Measurements from ENCODE around the gene ENPP6. TPM values are rescaled to one million over a fixed set of nuclear protein-coding genes. Genes with fewer than 3 reads are reported as not detected.

Gene ENPP6
- total and polyA plus RNA-seq, 2 of the 13 experiments (the other 11 are each of a cell fraction or from before 2014, with no cell fraction given), result not detected

DNA sequence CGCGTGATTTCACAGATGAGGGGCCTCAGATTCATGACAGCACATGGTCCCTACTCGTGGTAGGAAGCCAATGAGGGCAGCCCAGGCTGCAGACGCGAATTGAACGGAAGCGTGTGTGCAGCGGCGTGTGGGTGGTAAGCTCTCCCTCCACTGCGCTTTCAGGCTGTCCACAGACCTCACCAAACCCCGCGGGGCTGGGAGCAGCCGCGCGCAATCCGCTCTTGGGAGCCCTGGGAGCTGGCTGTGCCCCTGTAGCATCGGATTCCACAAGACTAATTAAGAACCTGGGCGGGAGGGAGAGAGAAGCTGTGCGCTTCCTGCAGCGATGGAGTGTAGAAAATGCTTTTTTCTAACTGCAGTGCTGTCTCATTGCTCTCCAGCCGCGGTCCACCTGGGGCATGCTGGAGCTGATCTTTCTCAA, 177.7 kb downstream of the ENPP6 start (continued):
- TF ChIP-seq, protein P1, sequence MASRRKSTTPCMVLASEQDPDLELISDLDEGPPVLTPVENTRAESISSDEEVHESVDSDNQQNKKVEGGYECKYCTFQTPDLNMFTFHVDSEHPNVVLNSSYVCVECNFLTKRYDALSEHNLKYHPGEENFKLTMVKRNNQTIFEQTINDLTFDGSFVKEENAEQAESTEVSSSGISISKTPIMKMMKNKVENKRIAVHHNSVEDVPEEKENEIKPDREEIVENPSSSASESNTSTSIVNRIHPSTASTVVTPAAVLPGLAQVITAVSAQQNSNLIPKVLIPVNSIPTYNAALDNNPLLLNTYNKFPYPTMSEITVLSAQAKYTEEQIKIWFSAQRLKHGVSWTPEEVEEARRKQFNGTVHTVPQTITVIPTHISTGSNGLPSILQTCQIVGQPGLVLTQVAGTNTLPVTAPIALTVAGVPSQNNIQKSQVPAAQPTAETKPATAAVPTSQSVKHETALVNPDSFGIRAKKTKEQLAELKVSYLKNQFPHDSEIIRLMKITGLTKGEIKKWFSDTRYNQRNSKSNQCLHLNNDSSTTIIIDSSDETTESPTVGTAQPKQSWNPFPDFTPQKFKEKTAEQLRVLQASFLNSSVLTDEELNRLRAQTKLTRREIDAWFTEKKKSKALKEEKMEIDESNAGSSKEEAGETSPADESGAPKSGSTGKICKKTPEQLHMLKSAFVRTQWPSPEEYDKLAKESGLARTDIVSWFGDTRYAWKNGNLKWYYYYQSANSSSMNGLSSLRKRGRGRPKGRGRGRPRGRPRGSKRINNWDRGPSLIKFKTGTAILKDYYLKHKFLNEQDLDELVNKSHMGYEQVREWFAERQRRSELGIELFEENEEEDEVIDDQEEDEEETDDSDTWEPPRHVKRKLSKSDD (CRISPR knock-in tag; IDR thresholded peaks at IDR 0.05; ENCODE audit: low read depth), result no peak
- TF ChIP-seq, protein P2, sequence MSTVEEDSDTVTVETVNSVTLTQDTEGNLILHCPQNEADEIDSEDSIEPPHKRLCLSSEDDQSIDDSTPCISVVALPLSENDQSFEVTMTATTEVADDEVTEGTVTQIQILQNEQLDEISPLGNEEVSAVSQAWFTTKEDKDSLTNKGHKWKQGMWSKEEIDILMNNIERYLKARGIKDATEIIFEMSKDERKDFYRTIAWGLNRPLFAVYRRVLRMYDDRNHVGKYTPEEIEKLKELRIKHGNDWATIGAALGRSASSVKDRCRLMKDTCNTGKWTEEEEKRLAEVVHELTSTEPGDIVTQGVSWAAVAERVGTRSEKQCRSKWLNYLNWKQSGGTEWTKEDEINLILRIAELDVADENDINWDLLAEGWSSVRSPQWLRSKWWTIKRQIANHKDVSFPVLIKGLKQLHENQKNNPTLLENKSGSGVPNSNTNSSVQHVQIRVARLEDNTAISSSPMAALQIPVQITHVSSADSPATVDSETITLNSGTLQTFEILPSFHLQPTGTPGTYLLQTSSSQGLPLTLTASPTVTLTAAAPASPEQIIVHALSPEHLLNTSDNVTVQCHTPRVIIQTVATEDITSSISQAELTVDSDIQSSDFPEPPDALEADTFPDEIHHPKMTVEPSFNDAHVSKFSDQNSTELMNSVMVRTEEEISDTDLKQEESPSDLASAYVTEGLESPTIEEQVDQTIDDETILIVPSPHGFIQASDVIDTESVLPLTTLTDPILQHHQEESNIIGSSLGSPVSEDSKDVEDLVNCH (CRISPR knock-in tag; IDR thresholded peaks at IDR 0.05), result no peak
- TF ChIP-seq ZNF451 (CRISPR knock-in tag; IDR thresholded peaks at IDR 0.05), result no peak

Data from HepG2 (cell line).